HFF-Myc (cell line): Measurements from ENCODE around the gene EGR2.

Source experiments
- DNase-seq: peaks from one replicate; pipeline ENCODE4 v3.0.0-alpha.2; 2011; ENCODE audit warnings: low read depth; ENCODE audit errors: extremely low read depth
- H3K4me3 ChIP-seq: replicated peaks from 2 replicates; pipeline ENCODE4 v1.5.1; 2011; ENCODE audit warnings: low read depth, mild to moderate bottlenecking, control low read depth, low read length
- CTCF ChIP-seq: IDR thresholded peaks from 2 replicates; pipeline ENCODE4 v1.5.1; 2012; ENCODE audit warnings: mild to moderate bottlenecking, low read depth, low read length, control low read depth; ENCODE audit errors: missing control alignments

EGR2 gene

GRCh38 chr10:62816331-62817120, at the start of gene EGR2:
Gene EGR2, minus strand, starts transcription at chr10:62816366. Its CDS starts 337 bp downstream, at chr10:62816029.
- peak; percentile 80 for DNase-seq
- no peak for TF ChIP-seq CTCF

GRCh38 chr10:62862447-62862846, 46.3 kb upstream of the EGR2 start:
- H3K4me3 ChIP-seq: no peak overlapping the region
- TF ChIP-seq CTCF: no peak
- DNase-seq: no peak

More at GRCh38 chr10:62816331-62817120, at the start of gene EGR2:
- H3K4me3 ChIP-seq: peak within 1 kb of the TSS; percentile 49

GRCh38 chr10:62861507-62861906, 45.3 kb upstream of the EGR2 start:
- no peak overlapping the region for H3K4me3 ChIP-seq
- TF ChIP-seq CTCF: no peak
- DNase-seq: no peak

GRCh38 chr10:62860946-62861345, 44.8 kb upstream of the EGR2 start:
- DNase-seq: no peak
- TF ChIP-seq CTCF: no peak
- no peak overlapping the region for H3K4me3 ChIP-seq

- no peak overlapping the region for H3K4me3 ChIP-seq
- no peak for TF ChIP-seq CTCF
- no peak for DNase-seq
Observed at GRCh38 chr10:62858364-62858763, 42.2 kb upstream of the EGR2 start.

GRCh38 chr10:62856021-62856420, 39.9 kb upstream of the EGR2 start:
- DNase-seq: no peak
- no peak overlapping the region for H3K4me3 ChIP-seq
- no peak for TF ChIP-seq CTCF
